NB4 (cell line): ENCODE data around the gene CFAP90.

Experiments used
- CTCF ChIP-seq: IDR thresholded peaks from one replicate; pipeline ENCODE4 v1.5.1; 2012; ENCODE audit warnings: low read depth, low read length
- MAX ChIP-seq: IDR thresholded peaks from 2 replicates; pipeline ENCODE4 v1.6.1; 2011; ENCODE audit warnings: low read depth, low read length
- POLR2A ChIP-seq: IDR thresholded peaks from 2 replicates; pipeline ENCODE4 v1.6.1; 2011; ENCODE audit warnings: mild to moderate bottlenecking; ENCODE audit not compliant: insufficient read length; ENCODE audit errors: extremely low read depth

GRCh38 chr5:7837403-7837802 lies 13.5 kb downstream of the CFAP90 start:
- TF ChIP-seq POLR2A = no peak
- TF ChIP-seq CTCF = no peak
- TF ChIP-seq MAX = no peak
